Esophagus muscularis mucosa (tissue), 4 donors: ENCODE data around the gene RIC8B.

Experiments used
- EP300 ChIP-seq: sonication (generic); formaldehyde crosslinking; IDR thresholded peaks from one replicate; pipeline ENCODE4 v1.6.1; 2017; ENCODE audit warnings: antibody characterized with exemption
- POLR2A ChIP-seq: fragments of 450-650 bp; IDR thresholded peaks from one replicate; pipeline ENCODE4 v1.6.1; 2017; ENCODE audit warnings: antibody characterized with exemption, moderate library complexity, mild to moderate bottlenecking, low read depth
- POLR2AphosphoS5 ChIP-seq, 2 donors: sonication (generic); formaldehyde crosslinking; IDR thresholded peaks; one replicate each; pipeline ENCODE4 v1.6.1; 2017; ENCODE audit warnings: antibody characterized with exemption in 2 of 2
- TF ChIP-seq, protein P1 (sequence below), 3 experiments: fragments of 200-600 bp in 2 of 3; fragments of 450-650 bp in 1 of 3; sonication (generic) in 2 of 3; IDR thresholded peaks; one replicate each; pipeline ENCODE4 v1.5.1; 2017 to 2019; ENCODE audit warnings: antibody characterized with exemption in 3 of 3, mild to moderate bottlenecking in 2 of 3, moderate library complexity in 1 of 3

GRCh38 chr12:106837782-106838181 lies 63.3 kb downstream of the RIC8B start:
- no peak for TF ChIP-seq POLR2A
- TF ChIP-seq POLR2AphosphoS5 (IDR thresholded peaks at IDR 0.05), result no peak
- TF ChIP-seq, protein P1, sequence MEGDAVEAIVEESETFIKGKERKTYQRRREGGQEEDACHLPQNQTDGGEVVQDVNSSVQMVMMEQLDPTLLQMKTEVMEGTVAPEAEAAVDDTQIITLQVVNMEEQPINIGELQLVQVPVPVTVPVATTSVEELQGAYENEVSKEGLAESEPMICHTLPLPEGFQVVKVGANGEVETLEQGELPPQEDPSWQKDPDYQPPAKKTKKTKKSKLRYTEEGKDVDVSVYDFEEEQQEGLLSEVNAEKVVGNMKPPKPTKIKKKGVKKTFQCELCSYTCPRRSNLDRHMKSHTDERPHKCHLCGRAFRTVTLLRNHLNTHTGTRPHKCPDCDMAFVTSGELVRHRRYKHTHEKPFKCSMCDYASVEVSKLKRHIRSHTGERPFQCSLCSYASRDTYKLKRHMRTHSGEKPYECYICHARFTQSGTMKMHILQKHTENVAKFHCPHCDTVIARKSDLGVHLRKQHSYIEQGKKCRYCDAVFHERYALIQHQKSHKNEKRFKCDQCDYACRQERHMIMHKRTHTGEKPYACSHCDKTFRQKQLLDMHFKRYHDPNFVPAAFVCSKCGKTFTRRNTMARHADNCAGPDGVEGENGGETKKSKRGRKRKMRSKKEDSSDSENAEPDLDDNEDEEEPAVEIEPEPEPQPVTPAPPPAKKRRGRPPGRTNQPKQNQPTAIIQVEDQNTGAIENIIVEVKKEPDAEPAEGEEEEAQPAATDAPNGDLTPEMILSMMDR (IDR thresholded peaks at IDR 0.05), result no peak
- no peak for TF ChIP-seq EP300
